GM12892 (cell line): ENCODE measurements around the gene ST8SIA2.

ENCODE experiments used
- DNase-seq: peaks from one replicate; pipeline ENCODE4 v3.0.0; 2011; ENCODE audit not compliant: insufficient read length
- FAIRE-seq: peaks from 2 replicates; lab custom pipeline; 2011; peaks lifted over from hg19 to GRCh38; lab: Jason Lieb, UNC
- POLR2A ChIP-seq: IDR thresholded peaks from 2 replicates; pipeline ENCODE4 v1.6.1; 2011; ENCODE audit warnings: low read depth, low read length, control low read depth
- POLR2AphosphoS5 ChIP-seq: IDR thresholded peaks from 2 replicates; pipeline ENCODE4 v1.6.1; 2011; ENCODE audit warnings: low read depth, low read length, control low read depth
- TAF1 ChIP-seq: IDR thresholded peaks from 2 replicates; pipeline ENCODE4 v1.6.1; 2011; ENCODE audit warnings: low read depth, mild to moderate bottlenecking, control low read depth, low read length, borderline replicate concordance

ST8SIA2 gene

GRCh38 chr15:92506506-92506905 is 112.8 kb downstream of the ST8SIA2 start:
- no peak for FAIRE-seq
- TF ChIP-seq POLR2AphosphoS5 (no peak), TAF1 (no peak), POLR2A (no peak)
- no peak for DNase-seq

GRCh38 chr15:92510163-92510882 is 116.6 kb downstream of the ST8SIA2 start:
- FAIRE-seq (no peak), DNase-seq (no peak)
- TF ChIP-seq POLR2AphosphoS5 (no peak), TAF1 (no peak), POLR2A (no peak)
